ENCODE results near the gene ARPC2.

DNA sequence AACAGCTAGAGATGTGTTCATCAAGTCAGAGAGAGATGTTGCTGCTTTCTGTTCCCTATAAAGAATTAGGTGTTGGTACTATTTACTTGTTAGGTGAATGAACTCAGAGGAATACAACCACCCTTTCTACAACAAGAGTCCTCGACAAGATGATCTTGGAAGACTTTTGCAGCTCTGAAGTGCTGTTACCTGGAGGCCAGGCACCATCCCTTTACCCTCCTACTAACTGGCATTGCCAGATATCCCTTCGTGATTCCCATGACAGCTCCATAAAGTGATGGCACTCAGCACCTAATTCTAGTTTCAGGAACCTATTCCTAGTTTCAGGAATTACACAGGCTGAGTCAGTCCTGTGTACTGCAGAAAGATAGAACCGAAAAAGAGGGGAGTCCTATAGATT, 9.9 kb downstream of the ARPC2 start:
- TF ChIP-seq REST (IDR thresholded peaks at IDR 0.05), result no peak
- no peak for TF ChIP-seq TAF1 (conservative IDR thresholded peaks at IDR 0.05)
- no peak for TF ChIP-seq CTCF (IDR thresholded peaks at IDR 0.05; ENCODE audit: low read depth, low read length, missing input control)
- TF ChIP-seq FOXA1 (IDR thresholded peaks at IDR 0.05), result no peak
- no peak for TF ChIP-seq YY1 (IDR thresholded peaks at IDR 0.05)
